Stomach (tissue), 4 donors: Measurements from ENCODE around the gene ERICH2.

Source experiments
- CTCF ChIP-seq, 7 experiments: fragments of 450-650 bp in 4 of 7; fragments of 200-600 bp in 3 of 7; sonication (generic) in 3 of 7; IDR thresholded peaks; one replicate each; pipeline ENCODE4 v1.5.1; 2016 to 2019; ENCODE audit warnings: antibody characterized with exemption in 7 of 7, control low read depth in 2 of 7, mild to moderate bottlenecking in 1 of 7
- EP300 ChIP-seq: sonication (generic); formaldehyde crosslinking; IDR thresholded peaks from one replicate; pipeline ENCODE4 v1.6.1; 2017; ENCODE audit warnings: antibody characterized with exemption
- POLR2AphosphoS5 ChIP-seq, 3 donors: sonication (generic); formaldehyde crosslinking; IDR thresholded peaks; one replicate each; pipeline ENCODE4 v1.6.1; 2016; ENCODE audit warnings: antibody characterized with exemption in 3 of 3

- TF ChIP-seq EP300 (no peak), POLR2AphosphoS5 (IDR thresholded peaks at IDR 0.05) (no peak), CTCF (IDR thresholded peaks at IDR 0.05) (no peak)
Measured at GRCh38 chr2:170819680-170820664, 49.8 kb downstream of the ERICH2 start.
